ENCODE data around the gene HDAC7. TPM values are rescaled to one million over a fixed set of nuclear protein-coding genes. Genes with fewer than 3 reads are reported as not detected.

Gene HDAC7
- total and polyA plus RNA-seq, 2 of the 13 experiments (the other 11 are each of a cell fraction or from before 2014, with no cell fraction given) = 4.6 to 10.8 TPM

GRCh38 chr12:47773062-47773857 lies 46.4 kb downstream of the HDAC7 start, which contains the start of gene SLC48A1 (continued):
- TF ChIP-seq ZNF569 (CRISPR knock-in tag; IDR thresholded peaks at IDR 0.05; ENCODE audit: borderline replicate concordance) (no peak), KDM2A (CRISPR knock-in tag; IDR thresholded peaks at IDR 0.05; ENCODE audit: borderline replicate concordance, low read depth) (peak; percentile 10; the same call in 1 of the 2 replicates), SNAPC2 (CRISPR knock-in tag; IDR thresholded peaks at IDR 0.05) (no peak), EEA1 (CRISPR knock-in tag; IDR thresholded peaks at IDR 0.05; ENCODE audit: borderline replicate concordance) (no peak), HHEX (CRISPR knock-in tag; IDR thresholded peaks at IDR 0.05) (no peak), MIXL1 (CRISPR knock-in tag; IDR thresholded peaks at IDR 0.05) (no peak), DNMT1 (CRISPR knock-in tag; IDR thresholded peaks at IDR 0.05) (no peak), ZNF614 (CRISPR knock-in tag; IDR thresholded peaks at IDR 0.05; ENCODE audit: borderline replicate concordance) (no peak), SAP130 (CRISPR knock-in tag; IDR thresholded peaks at IDR 0.05; ENCODE audit: low read depth) (peak; percentile 49), KAT8 (CRISPR knock-in tag; IDR thresholded peaks at IDR 0.05) (no peak), RFX5 (IDR thresholded peaks at IDR 0.05; ENCODE audit: low read depth, low read length) (no peak), ZNF883 (CRISPR knock-in tag; IDR thresholded peaks at IDR 0.05; ENCODE audit: not compliant biosample characterization) (no peak), MLLT10 (CRISPR knock-in tag; IDR thresholded peaks at IDR 0.05) (no peak), MYC (CRISPR knock-in tag; IDR thresholded peaks at IDR 0.05; ENCODE audit: borderline replicate concordance) (no peak), STAG1 (CRISPR knock-in tag; IDR thresholded peaks at IDR 0.05) (no peak), KLF13 (CRISPR knock-in tag; IDR thresholded peaks at IDR 0.05) (no peak), ZMAT3 (CRISPR knock-in tag; conservative IDR thresholded peaks at IDR 0.05) (0 out of 2 replicates have a peak, but pooled peaks have one; percentile 28), NAIF1 (CRISPR knock-in tag; IDR thresholded peaks at IDR 0.05; ENCODE audit: borderline replicate concordance) (no peak), ZNF567 (CRISPR knock-in tag; IDR thresholded peaks at IDR 0.05; ENCODE audit: borderline replicate concordance) (no peak), EED (CRISPR knock-in tag; IDR thresholded peaks at IDR 0.05) (no peak), ARHGAP35 (CRISPR knock-in tag; IDR thresholded peaks at IDR 0.05; ENCODE audit: borderline replicate concordance) (no peak), RARA (CRISPR knock-in tag; IDR thresholded peaks at IDR 0.05) (no peak), ZNF782 (CRISPR knock-in tag; IDR thresholded peaks at IDR 0.05; ENCODE audit: borderline replicate concordance) (no peak)
- TF ChIP-seq, protein P1, sequence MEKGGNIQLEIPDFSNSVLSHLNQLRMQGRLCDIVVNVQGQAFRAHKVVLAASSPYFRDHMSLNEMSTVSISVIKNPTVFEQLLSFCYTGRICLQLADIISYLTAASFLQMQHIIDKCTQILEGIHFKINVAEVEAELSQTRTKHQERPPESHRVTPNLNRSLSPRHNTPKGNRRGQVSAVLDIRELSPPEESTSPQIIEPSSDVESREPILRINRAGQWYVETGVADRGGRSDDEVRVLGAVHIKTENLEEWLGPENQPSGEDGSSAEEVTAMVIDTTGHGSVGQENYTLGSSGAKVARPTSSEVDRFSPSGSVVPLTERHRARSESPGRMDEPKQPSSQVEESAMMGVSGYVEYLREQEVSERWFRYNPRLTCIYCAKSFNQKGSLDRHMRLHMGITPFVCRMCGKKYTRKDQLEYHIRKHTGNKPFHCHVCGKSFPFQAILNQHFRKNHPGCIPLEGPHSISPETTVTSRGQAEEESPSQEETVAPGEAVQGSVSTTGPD (CRISPR knock-in tag; IDR thresholded peaks at IDR 0.05) = no peak
- TF ChIP-seq, protein P2, sequence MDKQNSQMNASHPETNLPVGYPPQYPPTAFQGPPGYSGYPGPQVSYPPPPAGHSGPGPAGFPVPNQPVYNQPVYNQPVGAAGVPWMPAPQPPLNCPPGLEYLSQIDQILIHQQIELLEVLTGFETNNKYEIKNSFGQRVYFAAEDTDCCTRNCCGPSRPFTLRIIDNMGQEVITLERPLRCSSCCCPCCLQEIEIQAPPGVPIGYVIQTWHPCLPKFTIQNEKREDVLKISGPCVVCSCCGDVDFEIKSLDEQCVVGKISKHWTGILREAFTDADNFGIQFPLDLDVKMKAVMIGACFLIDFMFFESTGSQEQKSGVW (CRISPR knock-in tag; IDR thresholded peaks at IDR 0.05; ENCODE audit: borderline replicate concordance) = no peak
- TF ChIP-seq, protein P3, sequence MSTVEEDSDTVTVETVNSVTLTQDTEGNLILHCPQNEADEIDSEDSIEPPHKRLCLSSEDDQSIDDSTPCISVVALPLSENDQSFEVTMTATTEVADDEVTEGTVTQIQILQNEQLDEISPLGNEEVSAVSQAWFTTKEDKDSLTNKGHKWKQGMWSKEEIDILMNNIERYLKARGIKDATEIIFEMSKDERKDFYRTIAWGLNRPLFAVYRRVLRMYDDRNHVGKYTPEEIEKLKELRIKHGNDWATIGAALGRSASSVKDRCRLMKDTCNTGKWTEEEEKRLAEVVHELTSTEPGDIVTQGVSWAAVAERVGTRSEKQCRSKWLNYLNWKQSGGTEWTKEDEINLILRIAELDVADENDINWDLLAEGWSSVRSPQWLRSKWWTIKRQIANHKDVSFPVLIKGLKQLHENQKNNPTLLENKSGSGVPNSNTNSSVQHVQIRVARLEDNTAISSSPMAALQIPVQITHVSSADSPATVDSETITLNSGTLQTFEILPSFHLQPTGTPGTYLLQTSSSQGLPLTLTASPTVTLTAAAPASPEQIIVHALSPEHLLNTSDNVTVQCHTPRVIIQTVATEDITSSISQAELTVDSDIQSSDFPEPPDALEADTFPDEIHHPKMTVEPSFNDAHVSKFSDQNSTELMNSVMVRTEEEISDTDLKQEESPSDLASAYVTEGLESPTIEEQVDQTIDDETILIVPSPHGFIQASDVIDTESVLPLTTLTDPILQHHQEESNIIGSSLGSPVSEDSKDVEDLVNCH (CRISPR knock-in tag; IDR thresholded peaks at IDR 0.05) = no peak
- TF ChIP-seq, protein P4, sequence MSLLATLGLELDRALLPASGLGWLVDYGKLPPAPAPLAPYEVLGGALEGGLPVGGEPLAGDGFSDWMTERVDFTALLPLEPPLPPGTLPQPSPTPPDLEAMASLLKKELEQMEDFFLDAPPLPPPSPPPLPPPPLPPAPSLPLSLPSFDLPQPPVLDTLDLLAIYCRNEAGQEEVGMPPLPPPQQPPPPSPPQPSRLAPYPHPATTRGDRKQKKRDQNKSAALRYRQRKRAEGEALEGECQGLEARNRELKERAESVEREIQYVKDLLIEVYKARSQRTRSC (CRISPR knock-in tag; IDR thresholded peaks at IDR 0.05; ENCODE audit: low read depth) = no peak

All from HepG2 (cell line).